GM18526 (cell line): ENCODE measurements around the gene REEP6.

Source experiments
- POLR2A ChIP-seq: IDR thresholded peaks from 3 replicates; pipeline ENCODE4 v1.6.1; 2011; ENCODE audit not compliant: insufficient read length; ENCODE audit errors: extremely low read depth

The REEP6 gene

DNA sequence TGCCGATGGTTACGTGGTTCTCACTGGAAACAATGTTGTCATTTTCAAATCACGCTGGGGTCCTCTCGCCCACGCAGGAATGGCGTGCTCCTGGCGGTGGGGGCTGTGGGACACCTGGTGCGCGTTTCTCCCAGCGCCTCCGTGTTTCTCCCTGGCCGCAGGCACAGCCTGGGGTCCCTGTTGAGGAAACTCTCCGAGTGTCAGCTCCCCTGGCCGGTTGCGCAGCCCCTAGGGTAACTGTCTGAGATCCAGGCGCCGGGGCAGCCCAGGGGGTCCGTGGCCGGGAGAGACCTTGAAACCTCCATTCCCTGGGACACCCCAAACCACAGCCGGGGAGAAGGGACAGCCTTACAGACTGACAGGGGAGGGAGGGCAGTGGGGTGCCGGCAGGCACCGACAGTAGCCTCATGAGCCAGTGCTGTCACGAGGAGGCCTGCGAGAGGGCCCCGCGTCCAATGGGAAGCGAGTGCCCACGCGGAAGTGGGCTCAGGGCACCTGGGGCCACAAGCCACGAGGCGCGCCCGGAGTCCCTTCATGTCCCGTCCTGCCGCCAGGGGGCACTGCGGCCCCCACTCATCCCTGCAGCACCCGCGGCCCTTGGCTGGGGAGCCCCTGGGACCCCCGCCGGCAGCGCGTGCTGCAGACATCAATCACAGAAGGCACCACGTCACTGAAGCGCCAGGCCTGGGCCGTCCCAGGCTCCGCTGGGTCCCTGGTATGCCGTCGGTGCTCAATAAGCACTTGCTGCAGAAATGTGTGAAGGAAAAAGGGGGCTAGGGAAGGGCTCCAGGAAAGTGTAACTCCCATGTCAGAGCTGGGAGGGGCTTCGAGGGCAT, 12.3 kb downstream of the REEP6 start:
- TF ChIP-seq POLR2A = no peak

DNA sequence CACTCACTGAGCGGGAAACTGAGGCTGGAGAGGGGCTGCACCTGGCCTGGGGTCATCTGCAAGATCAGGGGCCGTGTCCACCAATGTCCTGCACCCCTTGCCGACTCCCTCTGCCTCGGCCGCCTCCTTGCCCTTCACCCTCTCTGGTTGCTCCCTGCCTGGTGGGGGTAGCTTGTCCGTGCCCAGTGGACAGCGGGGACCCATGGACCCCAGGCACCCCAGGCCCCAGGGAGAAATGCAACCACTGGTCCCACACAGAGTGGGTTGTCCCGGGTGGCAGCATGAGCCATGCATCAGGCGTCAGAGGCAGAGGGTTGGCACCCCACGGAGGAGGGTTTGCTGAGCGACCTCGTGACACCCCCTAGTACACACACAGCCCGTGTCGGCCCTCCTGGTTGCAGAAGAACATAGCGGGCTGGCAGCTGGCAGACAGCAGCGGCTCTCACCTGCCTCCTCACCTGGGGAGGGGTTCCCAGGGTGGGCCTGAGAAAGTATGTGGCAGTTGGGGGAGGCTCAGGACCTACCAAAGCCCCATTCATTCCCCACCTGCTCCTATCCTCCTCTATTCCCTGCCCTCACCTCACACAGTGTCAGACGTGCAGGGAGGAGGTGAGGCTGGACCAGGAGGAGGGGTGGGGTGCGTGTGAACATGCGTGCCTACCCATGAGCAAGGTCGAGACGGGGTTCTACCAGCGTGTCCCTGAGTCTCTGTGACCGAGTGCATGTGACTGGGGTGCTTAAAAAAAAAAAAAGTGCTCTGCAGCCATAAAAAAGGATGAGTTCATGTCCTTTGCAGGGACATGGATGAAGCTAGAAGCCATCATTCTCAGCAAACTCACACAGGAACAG, 13.2 kb downstream of the REEP6 start:
- TF ChIP-seq POLR2A = no peak

DNA sequence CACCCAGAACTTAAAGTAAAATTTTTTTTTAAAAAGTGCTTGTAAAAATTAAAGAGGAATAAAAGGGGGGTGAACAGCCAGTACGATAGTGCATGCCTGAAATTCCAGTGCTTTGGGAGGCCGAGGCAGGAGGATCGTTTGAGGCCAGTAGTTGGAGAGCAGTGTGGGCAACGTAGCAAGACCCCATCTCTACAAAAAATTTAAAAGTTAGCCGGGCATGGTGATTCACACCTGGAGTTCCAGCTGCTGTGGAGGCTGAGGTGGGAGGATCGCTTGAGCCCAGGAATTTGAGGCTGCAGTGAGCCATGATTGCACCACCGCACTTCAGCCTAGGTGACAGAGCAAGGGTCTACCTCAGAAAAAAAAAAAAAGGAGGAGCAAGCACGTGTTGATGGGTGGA, 14.0 kb downstream of the REEP6 start:
- no peak for TF ChIP-seq POLR2A

DNA sequence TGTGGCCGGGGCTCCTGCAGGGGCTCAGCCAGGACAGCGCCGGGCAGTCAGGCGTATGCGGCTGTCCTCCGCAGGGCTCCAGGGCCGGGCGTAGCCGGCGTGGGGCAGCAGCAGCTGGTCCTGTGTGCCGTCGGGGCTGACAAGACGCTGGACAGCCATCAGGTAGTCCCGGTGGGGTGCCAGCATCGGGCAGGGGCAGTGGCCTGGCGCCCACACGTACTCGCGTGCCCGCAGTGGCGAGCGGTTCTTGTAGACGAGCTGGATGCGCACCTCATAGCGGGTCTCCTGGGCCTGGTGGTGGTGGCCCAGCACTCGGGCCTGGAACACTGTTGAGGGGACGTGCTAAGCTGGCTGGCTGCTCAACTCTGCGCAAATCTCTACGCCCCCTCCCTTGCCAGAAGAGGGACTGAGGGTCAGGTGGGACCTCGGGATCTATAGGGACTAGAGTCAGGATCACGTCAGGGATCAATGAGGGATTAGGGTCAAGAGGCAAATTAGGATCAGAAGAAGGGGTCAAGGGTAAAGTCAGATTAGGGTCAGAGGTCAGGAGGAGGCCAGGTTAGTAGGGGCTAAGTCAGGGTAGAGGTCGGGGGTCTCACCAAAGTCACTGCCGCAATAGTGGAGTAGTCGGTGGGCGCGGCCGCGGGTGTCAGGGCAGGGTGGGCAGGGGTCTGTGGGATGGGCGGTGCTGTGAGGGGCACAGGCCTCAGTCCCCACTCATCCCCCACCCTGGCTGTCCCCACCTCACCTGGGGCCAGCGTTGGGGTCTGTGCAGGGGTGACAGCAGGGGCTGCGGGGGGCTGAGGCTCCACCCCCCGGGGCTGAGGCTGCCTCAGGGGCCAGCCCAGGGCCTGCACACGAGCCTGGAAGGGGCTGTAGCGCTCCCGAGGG, 15.3 kb downstream of the REEP6 start:
- no peak for TF ChIP-seq POLR2A

DNA sequence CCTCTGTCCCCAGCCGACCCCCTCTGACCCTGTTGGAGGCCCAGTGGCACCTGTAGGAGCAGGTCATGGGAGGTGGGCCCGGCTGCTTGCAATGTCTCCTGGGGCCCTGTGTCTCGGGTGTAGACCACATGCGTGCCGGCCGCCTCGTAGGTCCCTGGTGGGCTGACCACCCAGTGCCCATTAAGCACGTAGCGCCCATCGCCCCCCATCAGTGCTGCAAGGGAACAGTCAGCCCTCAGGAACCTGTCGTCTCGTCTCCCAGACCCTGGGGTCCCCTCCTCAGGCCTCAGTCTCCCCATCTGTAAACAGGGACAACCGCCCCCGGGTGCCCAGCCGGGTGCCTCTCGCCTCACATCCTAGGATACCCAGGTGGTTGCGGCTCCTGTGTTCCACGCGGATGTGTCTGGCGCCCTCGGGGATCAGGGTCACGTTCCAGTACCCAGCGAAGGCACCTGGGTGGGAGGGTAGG, 16.2 kb downstream of the REEP6 start:
- no peak for TF ChIP-seq POLR2A

DNA sequence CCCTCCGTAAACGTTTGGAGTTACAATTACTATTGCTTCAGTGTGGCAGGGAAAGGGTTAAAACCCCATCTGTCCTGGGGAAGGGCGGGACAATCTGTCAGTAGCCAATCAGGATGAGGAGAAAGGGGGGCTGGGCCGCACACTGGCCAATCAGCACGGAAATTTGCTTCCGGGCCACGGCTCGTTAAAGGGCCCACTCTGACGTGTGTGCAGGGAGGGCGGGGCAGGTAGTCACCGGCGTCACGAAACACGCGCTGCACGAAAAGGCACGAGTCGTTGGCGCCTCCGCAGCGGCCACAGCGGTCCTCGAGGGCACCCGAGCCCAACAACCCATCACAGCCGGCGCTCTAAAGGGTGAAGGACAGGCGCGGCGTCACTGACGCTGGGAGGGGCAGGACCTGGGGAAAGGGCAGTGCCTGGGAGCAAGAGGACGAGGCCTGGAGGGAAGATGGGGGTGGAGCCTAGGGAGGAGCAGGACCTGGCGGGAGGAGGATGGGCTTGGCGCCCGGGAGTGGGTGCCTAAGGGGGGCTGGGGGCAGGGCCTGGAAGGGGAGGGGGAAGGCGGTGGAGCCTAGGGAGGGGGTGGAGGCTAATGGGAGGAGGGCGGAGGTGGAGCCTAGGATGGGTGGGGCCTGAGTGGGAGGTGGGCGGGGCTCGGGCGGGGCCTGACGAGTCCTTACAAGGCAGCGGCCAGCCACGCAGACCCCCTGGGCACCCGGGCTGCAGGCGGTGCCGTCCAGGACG, 17.0 kb downstream of the REEP6 start:
- TF ChIP-seq POLR2A = no peak

DNA sequence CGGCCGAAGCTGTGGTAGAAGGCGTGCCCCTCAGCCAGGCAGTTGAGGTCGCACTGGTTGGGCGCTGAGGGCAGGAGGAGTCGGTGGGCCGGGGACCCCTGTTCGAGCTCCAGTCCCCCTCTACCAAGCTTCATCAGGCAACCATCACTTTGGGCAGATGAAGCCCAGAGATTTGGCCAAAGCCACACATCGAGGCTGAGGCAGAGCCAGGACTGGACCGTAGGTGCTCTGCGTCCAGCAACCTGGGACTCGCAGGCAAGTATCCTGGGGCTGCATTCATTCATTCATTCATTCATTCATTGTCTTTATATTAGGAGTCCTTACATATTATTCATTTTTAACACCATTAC, 17.5 kb downstream of the REEP6 start:
- no peak for TF ChIP-seq POLR2A

DNA sequence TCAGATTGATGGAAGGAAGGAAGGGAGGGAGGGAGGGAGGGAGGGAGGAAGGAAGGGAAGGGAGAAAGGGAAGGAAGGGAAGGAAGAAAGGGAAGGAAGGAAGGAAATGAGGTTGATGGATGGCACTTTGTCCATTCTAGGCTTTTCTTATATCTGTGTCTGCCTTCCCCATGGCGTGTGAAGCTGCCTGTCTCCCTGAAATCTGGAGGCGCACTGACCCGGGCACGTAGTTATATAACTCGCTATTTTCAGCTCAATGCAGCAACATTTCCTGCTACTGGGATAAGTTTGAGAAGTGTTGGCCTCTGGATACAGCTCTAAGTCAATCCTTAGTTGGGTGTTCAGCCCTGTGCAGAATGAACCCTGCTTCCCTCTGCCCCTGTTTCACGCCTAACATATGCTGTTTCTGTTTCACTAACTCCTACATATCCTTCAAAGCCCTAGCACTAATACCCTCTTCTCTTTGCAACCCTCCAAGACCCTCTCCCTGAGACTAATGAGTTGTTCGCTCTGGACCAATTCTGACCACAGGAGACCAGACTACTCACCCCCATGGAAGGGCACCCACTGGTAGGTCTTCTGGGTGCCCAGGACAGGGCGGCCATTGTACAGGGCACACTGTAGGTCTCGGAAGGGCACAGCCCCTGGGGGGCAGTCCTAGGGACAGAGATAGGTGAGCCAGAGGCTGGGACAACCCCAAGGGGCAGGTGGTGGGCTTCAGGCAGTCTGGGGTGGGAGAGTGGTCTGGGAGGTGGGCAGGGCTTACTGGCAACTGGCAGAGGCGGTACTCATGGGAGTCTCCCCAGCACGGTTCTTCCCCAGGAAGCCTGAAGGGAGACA, 18.8 kb downstream of the REEP6 start:
- no peak for TF ChIP-seq POLR2A

DNA sequence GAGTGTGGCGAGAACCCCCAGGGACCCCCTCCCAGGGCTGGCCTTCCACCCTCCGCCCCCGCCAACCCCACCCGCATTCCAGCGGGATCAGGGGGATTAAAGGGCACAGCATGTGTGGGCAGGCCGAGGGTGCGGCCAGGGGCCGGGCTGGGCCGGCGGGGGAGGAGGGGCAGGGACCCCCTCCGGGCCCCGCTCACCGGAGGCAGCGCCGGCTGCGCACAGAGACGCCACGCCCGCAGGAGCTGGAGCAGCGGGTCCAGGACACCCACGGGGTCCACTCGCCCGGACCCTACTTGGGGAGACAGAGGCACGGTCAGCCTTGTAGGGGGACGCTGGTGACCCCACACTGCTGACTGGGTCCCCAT, 19.4 kb downstream of the REEP6 start:
- no peak for TF ChIP-seq POLR2A

DNA sequence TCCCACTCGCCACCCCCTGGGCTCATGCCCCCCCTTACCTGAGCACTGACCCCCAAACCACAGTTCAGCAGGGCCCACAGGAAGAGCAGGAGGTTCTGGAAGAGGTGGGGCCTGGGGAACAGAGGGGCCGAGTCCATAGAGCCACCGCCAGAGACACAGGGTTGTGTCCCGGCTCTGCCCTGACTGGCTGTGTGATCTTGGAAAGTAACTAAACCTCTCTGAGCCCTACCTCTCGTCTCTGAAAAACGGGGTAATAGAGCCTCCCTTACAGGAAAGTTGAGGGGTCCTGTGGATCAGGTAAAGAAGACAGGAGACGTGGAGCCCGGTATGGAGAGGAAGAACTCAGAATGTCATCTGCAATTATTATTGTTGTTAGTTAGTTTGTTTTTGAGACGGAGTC, 19.8 kb downstream of the REEP6 start:
- no peak for TF ChIP-seq POLR2A

DNA sequence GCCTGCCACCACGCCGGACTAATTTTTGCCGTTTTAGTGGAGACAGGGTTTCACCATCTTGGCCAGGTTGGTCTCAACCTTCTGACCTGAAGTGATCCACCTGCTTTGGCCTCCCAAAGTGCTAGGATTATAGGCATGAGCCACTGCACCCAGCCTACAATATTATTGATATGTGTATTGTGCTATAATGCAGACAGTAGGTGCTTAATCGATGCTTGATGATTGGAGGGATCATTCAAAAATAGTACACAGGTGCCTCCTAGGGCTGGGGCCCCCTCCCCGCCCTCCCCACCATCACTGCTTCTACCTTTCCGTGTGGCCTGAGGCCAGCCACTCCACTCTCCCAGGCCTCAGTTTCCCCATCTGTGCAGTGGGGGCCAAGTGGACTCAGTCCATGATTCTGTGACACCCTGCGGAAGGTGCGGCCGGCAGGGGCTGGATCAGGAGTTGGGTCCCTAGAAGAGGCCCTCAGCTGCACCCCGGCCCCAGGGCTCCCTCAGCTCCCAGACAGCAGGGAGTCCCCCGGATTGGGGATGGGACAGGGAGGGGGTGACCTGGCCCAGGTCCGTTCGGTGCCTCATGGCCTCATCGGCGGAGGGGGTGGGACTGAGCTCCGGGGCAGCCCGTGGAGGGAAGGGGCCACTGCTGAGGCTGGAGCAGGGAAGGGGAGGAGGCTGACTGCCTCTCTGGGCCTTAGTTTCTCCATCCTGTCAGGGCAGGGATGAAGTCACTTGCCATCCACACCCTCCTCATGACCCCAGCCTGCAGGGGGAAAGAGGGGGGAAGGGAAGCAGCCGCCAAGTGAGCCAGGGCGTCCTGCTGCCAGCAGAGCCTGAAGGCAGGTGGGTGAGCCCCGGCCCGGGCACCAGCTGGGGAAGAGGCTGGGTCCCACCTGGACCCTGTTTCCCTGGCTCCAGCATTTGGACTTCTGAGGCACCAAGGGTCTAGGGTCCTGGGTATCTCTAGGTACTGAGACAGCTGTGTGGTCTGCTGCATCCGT, 20.6 kb downstream of the REEP6 start:
- TF ChIP-seq POLR2A = no peak

DNA sequence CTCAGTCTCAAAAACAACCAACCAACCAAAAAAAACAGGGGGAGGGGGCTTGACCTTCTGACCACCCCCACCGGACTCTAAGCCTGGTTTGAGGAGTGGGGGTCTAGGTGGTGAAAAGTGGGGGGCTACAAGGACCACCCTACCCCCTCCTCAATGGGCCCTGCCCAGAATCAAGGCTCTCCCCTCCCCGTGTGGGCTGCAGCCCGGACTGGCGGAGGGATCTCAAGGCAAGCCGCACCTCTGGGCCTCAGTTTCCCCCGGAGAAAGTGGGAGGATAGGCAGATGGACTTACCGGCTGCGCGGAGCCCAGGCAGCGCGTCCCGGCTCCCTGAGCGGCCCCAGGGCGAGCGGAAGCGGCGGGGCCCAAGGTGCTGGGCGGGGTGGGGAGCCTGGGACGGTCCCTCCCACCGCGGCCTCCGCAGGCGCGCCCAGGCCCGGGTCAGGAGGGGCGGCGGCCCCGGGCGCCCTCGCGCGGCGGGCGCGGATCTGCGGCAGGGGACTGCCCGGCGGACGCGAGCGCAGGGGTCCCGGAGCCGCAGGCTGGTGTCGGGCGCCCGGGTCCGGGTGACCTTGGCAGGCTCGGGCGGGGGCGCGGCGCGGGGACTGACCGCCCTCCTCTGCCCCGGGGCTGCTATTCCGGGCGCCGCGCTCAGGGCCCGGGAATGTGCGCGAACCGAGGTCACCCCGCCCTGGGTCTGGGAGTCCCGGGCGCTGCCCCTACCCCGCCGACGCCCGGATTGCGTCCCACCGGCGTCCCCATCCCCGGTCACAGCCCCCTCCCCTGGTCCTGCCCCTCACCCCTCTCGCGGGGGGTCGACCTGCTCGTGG, 21.9 kb downstream of the REEP6 start, which contains the start of gene ADAMTSL5:
Gene ADAMTSL5 (minus strand): TSS at position 349 of the 828 bp plus-strand sequence. CDS start 2,076 bp downstream, outside the sequence.
- TF ChIP-seq POLR2A = no peak
